Parathyroid adenoma (tissue), 2 donors: ENCODE data around the gene ARMC5.
"Not testable (repeated sequence)": the region's sequence is repeated elsewhere in the genome, so short reads cannot be mapped to it uniquely, and the experiment has no call there.

Experiments used
- H2AFZ ChIP-seq: fragments of 300-600 bp; sonication (generic); one replicate; pipeline ENCODE4 v1.7.0; 2017; ENCODE audit warnings: antibody characterized with exemption, mild to moderate bottlenecking
- H3K27ac ChIP-seq: fragments of 300-600 bp; sonication (generic); one replicate; pipeline ENCODE4 v1.7.0; 2017
- H3K27me3 ChIP-seq: fragments of 300-600 bp; sonication (generic); one replicate; pipeline ENCODE4 v1.7.0; 2017; ENCODE audit warnings: low read length; ENCODE audit not compliant: control insufficient read depth, insufficient read depth
- H3K36me3 ChIP-seq: fragments of 300-600 bp; sonication (generic); one replicate; pipeline ENCODE4 v1.7.0; 2017; ENCODE audit warnings: low read length; ENCODE audit not compliant: control insufficient read depth, insufficient read depth
- H3K4me1 ChIP-seq: fragments of 300-600 bp; sonication (generic); one replicate; pipeline ENCODE4 v1.7.0; 2017; ENCODE audit warnings: control low read depth
- H3K4me2 ChIP-seq: fragments of 300-600 bp; sonication (generic); one replicate; pipeline ENCODE4 v1.7.0; 2017; ENCODE audit warnings: low read length
- H3K4me3 ChIP-seq: fragments of 300-600 bp; sonication (generic); one replicate; pipeline ENCODE4 v1.7.0; 2017; ENCODE audit warnings: low read depth, low read length
- H3K79me2 ChIP-seq: fragments of 300-600 bp; sonication (generic); one replicate; pipeline ENCODE4 v1.7.0; 2017; ENCODE audit warnings: control low read depth
- H3K9ac ChIP-seq: fragments of 300-600 bp; sonication (generic); one replicate; pipeline ENCODE4 v1.7.0; 2017; ENCODE audit warnings: mild to moderate bottlenecking
- H3K9me3 ChIP-seq: fragments of 300-600 bp; sonication (generic); one replicate; pipeline ENCODE4 v1.7.0; 2017; ENCODE audit warnings: low read length; ENCODE audit not compliant: control insufficient read depth
- CTCF ChIP-seq: fragments of 300-600 bp; sonication (generic); IDR thresholded peaks from one replicate; pipeline ENCODE4 v1.7.0; 2017; ENCODE audit warnings: antibody characterized with exemption, mild to moderate bottlenecking
- donor health status: primary hyperparathyroidism.

Gene ARMC5

GRCh38 chr16:31502981-31503380 lies 43.7 kb downstream of the ARMC5 start:
- peaks cover 3% of the 10 kb centered on the region for H3K4me1 ChIP-seq
- H2AFZ ChIP-seq = no peak overlapping the region
- no peak for TF ChIP-seq CTCF
- no peak overlapping the region for H3K27ac ChIP-seq
- no peaks in the 10 kb centered on the region for H3K9me3 ChIP-seq
- H3K36me3 ChIP-seq = no peaks in the 10 kb centered on the region
- no peak overlapping the region for H3K4me2 ChIP-seq
- peaks cover 25% of the 10 kb centered on the region for H3K79me2 ChIP-seq
- H3K27me3 ChIP-seq = no peaks in the 10 kb centered on the region
- H3K4me3 ChIP-seq = no peak overlapping the region
- no peak overlapping the region for H3K9ac ChIP-seq

- H3K27ac ChIP-seq, H3K4me1 ChIP-seq, H3K36me3 ChIP-seq, H3K4me3 ChIP-seq, H3K4me2 ChIP-seq, H3K9ac ChIP-seq, H2AFZ ChIP-seq, H3K27me3 ChIP-seq, H3K9me3 ChIP-seq: not testable (repeated sequence)
- H3K79me2 ChIP-seq = peaks cover 22% of the 10 kb centered on the region
Measured at GRCh38 chr16:31503555-31503954, 44.3 kb downstream of the ARMC5 start.

GRCh38 chr16:31504159-31504558 lies 44.9 kb downstream of the ARMC5 start:
- Histone ChIP-seq H3K4me3 (no peak overlapping the region), H3K27me3 (no peaks in the 10 kb centered on the region), H3K9me3 (no peaks in the 10 kb centered on the region), H3K79me2 (peaks cover 19% of the 10 kb centered on the region), H2AFZ (no peak overlapping the region), H3K27ac (no peak overlapping the region), H3K4me2 (no peak overlapping the region), H3K9ac (no peak overlapping the region), H3K4me1 (peaks cover 3% of the 10 kb centered on the region), H3K36me3 (no peaks in the 10 kb centered on the region)
- no peak for TF ChIP-seq CTCF

- no peak overlapping the region for H3K9ac ChIP-seq
Measured at GRCh38 chr16:31505483-31505882, 46.2 kb downstream of the ARMC5 start.

GRCh38 chr16:31507617-31507928 lies 48.3 kb downstream of the ARMC5 start:
- Histone ChIP-seq H3K4me2 (peak overlapping the region; percentile 89), H2AFZ (peak overlapping the region; percentile 79), H3K27me3 (no peaks in the 10 kb centered on the region), H3K27ac (peak overlapping the region; percentile 84), H3K4me1 (peaks cover 7% of the 10 kb centered on the region), H3K9me3 (no peaks in the 10 kb centered on the region), H3K79me2 (peaks cover 6% of the 10 kb centered on the region), H3K4me3 (peak overlapping the region; percentile 81), H3K9ac (peak overlapping the region; percentile 79), H3K36me3 (no peaks in the 10 kb centered on the region)
- no peak for TF ChIP-seq CTCF

More at GRCh38 chr16:31505483-31505882, 46.2 kb downstream of the ARMC5 start:
- no peaks in the 10 kb centered on the region for H3K36me3 ChIP-seq
- no peak overlapping the region for H3K4me3 ChIP-seq
- H3K27me3 ChIP-seq = no peaks in the 10 kb centered on the region
- H3K4me1 ChIP-seq = peaks cover 7% of the 10 kb centered on the region
- no peaks in the 10 kb centered on the region for H3K9me3 ChIP-seq
- no peak overlapping the region for H2AFZ ChIP-seq
- H3K4me2 ChIP-seq = no peak overlapping the region
- peaks cover 11% of the 10 kb centered on the region for H3K79me2 ChIP-seq
- H3K27ac ChIP-seq = no peak overlapping the region
- no peak for TF ChIP-seq CTCF
